ENCODE measurements around the gene PDCD1. TPM values are rescaled to one million over a fixed set of nuclear protein-coding genes. Genes with fewer than 3 reads are reported as not detected.

Gene PDCD1
- total and polyA plus RNA-seq, 2 of the 13 experiments (the other 11 are each of a cell fraction or from before 2014, with no cell fraction given), result 0.04 TPM; not detected in 1

GRCh38 chr2:241815477-241816430, 42.9 kb downstream of the PDCD1 start (continued):
- TF ChIP-seq ARID4A (CRISPR knock-in tag; IDR thresholded peaks at IDR 0.05; ENCODE audit: borderline replicate concordance) (no peak), GMEB2 (CRISPR knock-in tag; IDR thresholded peaks at IDR 0.05; ENCODE audit: low read depth) (no peak), BHLHE40 (IDR thresholded peaks at IDR 0.05; ENCODE audit: low read length) (no peak), ZNF569 (CRISPR knock-in tag; IDR thresholded peaks at IDR 0.05; ENCODE audit: borderline replicate concordance) (no peak), ZUFSP (CRISPR knock-in tag; IDR thresholded peaks at IDR 0.05; ENCODE audit: borderline replicate concordance) (no peak), ZNF572 (CRISPR knock-in tag; IDR thresholded peaks at IDR 0.05) (no peak), LBX2 (CRISPR knock-in tag; IDR thresholded peaks at IDR 0.05; ENCODE audit: borderline replicate concordance) (no peak), PHF20 (CRISPR knock-in tag; IDR thresholded peaks at IDR 0.05) (no peak), MTA3 (CRISPR knock-in tag; IDR thresholded peaks at IDR 0.05) (no peak), RFXAP (CRISPR knock-in tag; IDR thresholded peaks at IDR 0.05; ENCODE audit: borderline replicate concordance) (no peak), SIX4 (CRISPR knock-in tag; IDR thresholded peaks at IDR 0.05) (no peak), ETV6 (CRISPR knock-in tag; conservative IDR thresholded peaks at IDR 0.05) (no peak), KLF15 (CRISPR knock-in tag; IDR thresholded peaks at IDR 0.05; ENCODE audit: borderline replicate concordance) (no peak), ZNF770 (CRISPR knock-in tag; IDR thresholded peaks at IDR 0.05) (no peak), ZZZ3 (CRISPR knock-in tag; IDR thresholded peaks at IDR 0.05; ENCODE audit: borderline replicate concordance) (no peak), ZNF225 (CRISPR knock-in tag; IDR thresholded peaks at IDR 0.05) (no peak), ZC3H13 (CRISPR knock-in tag; IDR thresholded peaks at IDR 0.05) (no peak), DNMT1 (CRISPR knock-in tag; IDR thresholded peaks at IDR 0.05) (peak; percentile 83; the same call in 1 of the 2 replicates)
